HG03469 (cell line): ENCODE data around the gene MARF1.
"Not testable (repeated sequence)": the region's sequence is repeated elsewhere in the genome, so short reads cannot be mapped to it uniquely, and the experiment has no call there.

Experiments
- ATAC-seq: cut with Tn5 transposase; IDR thresholded peaks from one replicate; pipeline ENCODE4 v1.9.1; 2021; ENCODE audit warnings: mild to moderate bottlenecking, moderate library complexity, moderate number of reproducible peaks; ENCODE audit not compliant: unreplicated experiment

The MARF1 gene

GRCh38 chr16:15652293-15653001 lies 9.5 kb upstream of the MARF1 start:
- no peak for ATAC-seq

DNA sequence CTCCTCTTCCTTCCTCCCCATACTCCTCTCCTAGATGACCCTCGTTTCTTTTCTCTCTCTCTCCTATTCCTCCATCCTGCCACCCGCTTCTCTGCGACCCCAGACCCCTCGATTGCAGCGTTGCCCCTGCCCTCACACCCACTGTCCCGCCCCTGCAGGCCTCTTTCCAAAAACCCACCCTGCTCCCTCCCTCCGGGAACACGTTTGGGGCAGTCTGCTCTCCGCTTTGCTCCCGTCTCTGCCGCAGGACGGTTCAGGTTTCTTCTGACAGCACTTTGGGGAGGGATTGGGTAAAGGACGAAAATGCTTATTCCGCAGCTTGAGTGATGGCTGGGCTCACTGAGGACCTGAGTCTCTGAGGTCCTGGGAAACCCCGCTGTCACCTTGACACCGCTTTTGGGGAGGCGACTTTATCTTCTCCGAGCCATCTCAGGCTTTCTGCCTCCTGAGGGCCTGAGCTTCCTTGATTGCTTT lies 7.8 kb upstream of the MARF1 start:
- ATAC-seq, result no peak

GRCh38 chr16:15650019-15650697 lies 7.2 kb upstream of the MARF1 start, which contains the start of gene NDE1:
Gene NDE1 (plus strand): TSS chr16:15650245. CDS start chr16:15664779, 14,534 bp downstream.
- peak; percentile 38 for ATAC-seq

DNA sequence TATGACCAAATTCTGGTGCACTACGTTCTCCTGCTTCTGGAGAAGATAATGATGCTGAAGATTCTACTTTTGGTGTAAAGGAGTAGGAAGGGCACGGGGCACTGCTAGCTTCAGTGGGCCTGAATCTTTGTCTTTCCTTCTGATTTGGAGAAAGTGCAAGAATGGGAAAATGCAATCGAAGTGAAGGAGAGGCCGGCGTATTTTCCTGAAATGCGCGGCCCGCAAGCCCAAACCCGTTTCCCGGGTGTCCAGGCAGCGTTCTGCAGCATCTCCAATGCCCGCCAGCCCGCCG lies 6.7 kb upstream of the MARF1 start:
- no peak for ATAC-seq

DNA sequence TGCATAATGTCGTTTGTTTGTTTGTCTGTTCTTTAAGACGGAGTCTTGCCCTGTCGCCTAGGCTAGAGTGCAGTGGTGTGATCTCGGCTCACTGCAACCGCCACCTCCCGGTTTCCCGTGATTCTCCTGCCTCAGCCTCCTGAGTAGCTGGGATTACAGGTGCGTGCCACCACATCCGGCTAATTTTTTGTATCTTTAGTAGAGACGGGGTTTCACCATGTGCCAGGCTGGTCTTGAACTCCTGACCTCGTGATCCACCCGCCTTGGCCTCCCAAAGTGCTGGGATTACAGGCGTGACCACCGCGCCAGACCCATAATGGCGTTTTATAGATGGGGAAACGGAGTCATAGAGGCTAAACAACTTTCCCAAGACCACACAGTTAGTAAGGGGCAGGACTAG lies 6.4 kb upstream of the MARF1 start:
- ATAC-seq, result not testable (repeated sequence)

- no peak for ATAC-seq
These were observed 5.3 kb upstream of the MARF1 start for GRCh38 chr16:15648135-15648730.

- no peak for ATAC-seq
These were observed 4.5 kb upstream of the MARF1 start for GRCh38 chr16:15647294-15648014.

DNA sequence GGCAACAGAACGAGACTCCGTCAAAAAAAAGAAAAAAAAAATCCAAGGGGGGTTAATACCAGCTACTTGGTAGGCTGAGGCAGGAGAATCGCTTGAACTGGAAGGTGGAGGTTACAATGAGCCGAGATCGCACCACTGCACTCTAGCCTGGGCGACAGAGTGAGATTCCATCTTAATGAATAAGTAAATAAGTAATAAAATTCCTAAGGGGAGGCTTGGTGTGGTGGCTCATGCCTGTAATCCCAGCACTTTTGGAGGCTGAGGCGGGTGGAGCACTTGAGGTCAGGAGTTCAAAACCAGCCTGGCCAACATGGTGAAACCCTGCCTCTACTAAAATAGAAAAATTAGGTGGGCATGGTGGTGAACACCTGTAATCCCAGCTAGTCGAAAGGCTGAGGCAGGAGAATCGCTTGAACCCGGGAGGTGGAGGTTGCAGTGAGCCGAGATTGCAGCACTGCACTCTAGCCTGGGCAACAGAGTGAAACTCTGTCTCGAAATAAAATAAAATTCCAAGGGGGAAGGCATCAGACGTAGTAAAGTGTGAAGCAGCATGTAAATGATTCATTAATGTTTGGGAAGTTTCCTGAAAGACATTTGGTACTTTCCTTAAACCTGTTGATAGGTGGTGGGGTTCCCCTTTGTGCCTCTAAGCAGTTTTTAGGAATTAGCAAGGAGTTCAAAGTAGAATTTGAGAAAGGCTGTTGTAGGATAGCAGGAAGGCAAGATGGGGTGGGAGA lies 3.8 kb upstream of the MARF1 start:
- not testable (repeated sequence) for ATAC-seq

GRCh38 chr16:15644962-15645465 lies 2.1 kb upstream of the MARF1 start:
- not testable (repeated sequence) for ATAC-seq

- ATAC-seq, result no peak
These were observed 1.5 kb upstream of the MARF1 start for GRCh38 chr16:15644267-15644961.

GRCh38 chr16:15643946-15644250 lies 944 bp upstream of the MARF1 start:
- no peak for ATAC-seq

- ATAC-seq, result peak; percentile 29
These were observed 352 bp downstream of the MARF1 start for GRCh38 chr16:15642557-15643047.

- no peak for ATAC-seq
These were observed 999 bp downstream of the MARF1 start for GRCh38 chr16:15641753-15642556.

DNA sequence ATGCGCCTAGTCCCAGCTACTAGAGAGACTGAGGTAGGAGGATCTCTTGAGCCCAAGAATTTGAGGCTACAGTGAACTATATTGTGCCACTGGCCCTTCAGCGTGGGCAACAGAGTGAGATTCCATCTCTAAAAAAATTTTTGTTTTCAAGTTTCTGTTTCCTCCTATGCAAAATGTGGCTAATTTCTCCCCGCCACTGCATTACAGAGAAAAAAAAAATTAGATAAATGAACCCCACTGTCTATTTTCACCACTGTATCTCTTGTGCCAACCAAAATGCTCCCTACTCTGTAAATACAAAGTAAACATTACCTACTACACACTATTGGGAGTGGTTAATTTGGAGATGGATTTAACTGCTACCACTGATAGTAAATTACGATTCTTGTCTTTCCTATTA lies 2.0 kb downstream of the MARF1 start:
- ATAC-seq, result no peak

GRCh38 chr16:15639061-15639568 lies 3.8 kb downstream of the MARF1 start:
- no peak for ATAC-seq

GRCh38 chr16:15636392-15636873 lies 6.5 kb downstream of the MARF1 start:
- ATAC-seq, result no peak

- ATAC-seq, result no peak
These were observed 7.0 kb downstream of the MARF1 start for GRCh38 chr16:15635926-15636325.

GRCh38 chr16:15631730-15632409 lies 11.1 kb downstream of the MARF1 start:
- no peak for ATAC-seq
